ENCODE data around the gene BTNL9. TPM values are rescaled to one million over a fixed set of nuclear protein-coding genes. Genes with fewer than 3 reads are reported as not detected.

The BTNL9 gene
- total RNA-seq, 2 donors from 2014 or later: 5.3 to 23.5 TPM

- Histone ChIP-seq H3K4me3 (no peak overlapping the region), H3K4me1 (no peaks in the 10 kb centered on the region), H3K27me3 (no peaks in the 10 kb centered on the region), H3K27ac (no peak overlapping the region), H3K36me3 (no peaks in the 10 kb centered on the region), H3K9me3 (peaks cover 0 to 18% of the 10 kb centered on the region in 2 donors)
- no peak for DNase-seq (ENCODE audit: low spot score)
- TF ChIP-seq, protein P1, sequence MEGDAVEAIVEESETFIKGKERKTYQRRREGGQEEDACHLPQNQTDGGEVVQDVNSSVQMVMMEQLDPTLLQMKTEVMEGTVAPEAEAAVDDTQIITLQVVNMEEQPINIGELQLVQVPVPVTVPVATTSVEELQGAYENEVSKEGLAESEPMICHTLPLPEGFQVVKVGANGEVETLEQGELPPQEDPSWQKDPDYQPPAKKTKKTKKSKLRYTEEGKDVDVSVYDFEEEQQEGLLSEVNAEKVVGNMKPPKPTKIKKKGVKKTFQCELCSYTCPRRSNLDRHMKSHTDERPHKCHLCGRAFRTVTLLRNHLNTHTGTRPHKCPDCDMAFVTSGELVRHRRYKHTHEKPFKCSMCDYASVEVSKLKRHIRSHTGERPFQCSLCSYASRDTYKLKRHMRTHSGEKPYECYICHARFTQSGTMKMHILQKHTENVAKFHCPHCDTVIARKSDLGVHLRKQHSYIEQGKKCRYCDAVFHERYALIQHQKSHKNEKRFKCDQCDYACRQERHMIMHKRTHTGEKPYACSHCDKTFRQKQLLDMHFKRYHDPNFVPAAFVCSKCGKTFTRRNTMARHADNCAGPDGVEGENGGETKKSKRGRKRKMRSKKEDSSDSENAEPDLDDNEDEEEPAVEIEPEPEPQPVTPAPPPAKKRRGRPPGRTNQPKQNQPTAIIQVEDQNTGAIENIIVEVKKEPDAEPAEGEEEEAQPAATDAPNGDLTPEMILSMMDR (IDR thresholded peaks at IDR 0.05): no peak
These were observed 29.9 kb downstream of the BTNL9 start for GRCh38 chr5:181069767-181070491.

DNA sequence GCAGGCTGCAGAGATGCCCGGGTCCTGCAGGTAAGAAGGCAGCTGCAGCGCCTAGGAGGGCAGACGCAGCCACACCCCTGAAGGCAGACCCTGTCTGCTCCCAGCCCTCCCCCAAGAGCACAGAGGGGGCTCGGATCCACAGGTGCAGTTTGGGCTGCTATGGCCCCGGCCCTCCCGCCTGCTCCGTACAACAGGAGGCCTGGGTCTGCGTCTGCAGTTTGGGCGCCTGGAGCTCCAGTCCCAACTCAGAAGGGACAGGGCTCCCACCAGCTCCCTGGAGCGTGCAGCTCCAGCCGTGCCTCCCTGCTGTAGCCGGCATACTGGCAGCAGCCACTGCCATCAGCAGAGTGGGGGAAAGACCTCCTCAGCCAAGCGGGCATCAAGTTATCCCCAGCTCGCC is 30.5 kb downstream of the BTNL9 start:
- TF ChIP-seq, protein P1 (IDR thresholded peaks at IDR 0.05): no peak
- H3K27me3 ChIP-seq: no peaks in the 10 kb centered on the region
- H3K9me3 ChIP-seq: peaks cover 0 to 18% of the 10 kb centered on the region in 2 donors
- DNase-seq (ENCODE audit: low spot score): no peak
- H3K27ac ChIP-seq: no peak overlapping the region
- no peaks in the 10 kb centered on the region for H3K4me1 ChIP-seq
- H3K4me3 ChIP-seq: no peak overlapping the region
- H3K36me3 ChIP-seq: no peaks in the 10 kb centered on the region

DNA sequence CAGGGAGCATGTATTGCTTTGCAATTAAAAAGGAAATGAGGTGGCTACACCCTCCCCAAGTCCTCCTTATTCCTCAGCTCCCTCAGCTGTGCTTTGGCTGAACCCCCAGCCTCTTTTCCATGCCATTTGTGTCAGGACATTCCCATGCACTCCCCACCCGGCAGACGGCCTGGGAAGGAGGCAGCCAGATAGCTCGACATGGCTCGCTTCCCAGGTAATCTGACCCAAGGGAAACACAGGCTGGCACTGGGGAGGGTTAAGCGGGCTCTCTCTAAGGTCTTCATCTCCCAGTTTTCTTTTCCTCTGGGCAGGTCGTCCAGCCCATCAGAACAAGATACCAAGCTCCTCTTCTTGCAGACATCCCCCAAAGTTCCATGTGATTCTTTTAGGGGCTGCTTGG is 31.2 kb downstream of the BTNL9 start:
- Histone ChIP-seq H3K9me3 (peaks cover 0 to 18% of the 10 kb centered on the region in 2 donors), H3K36me3 (no peaks in the 10 kb centered on the region), H3K4me1 (no peaks in the 10 kb centered on the region), H3K4me3 (no peak overlapping the region), H3K27me3 (no peaks in the 10 kb centered on the region), H3K27ac (no peak overlapping the region)
- TF ChIP-seq, protein P1 (IDR thresholded peaks at IDR 0.05): no peak
- no peak for DNase-seq (ENCODE audit: low spot score)

DNA sequence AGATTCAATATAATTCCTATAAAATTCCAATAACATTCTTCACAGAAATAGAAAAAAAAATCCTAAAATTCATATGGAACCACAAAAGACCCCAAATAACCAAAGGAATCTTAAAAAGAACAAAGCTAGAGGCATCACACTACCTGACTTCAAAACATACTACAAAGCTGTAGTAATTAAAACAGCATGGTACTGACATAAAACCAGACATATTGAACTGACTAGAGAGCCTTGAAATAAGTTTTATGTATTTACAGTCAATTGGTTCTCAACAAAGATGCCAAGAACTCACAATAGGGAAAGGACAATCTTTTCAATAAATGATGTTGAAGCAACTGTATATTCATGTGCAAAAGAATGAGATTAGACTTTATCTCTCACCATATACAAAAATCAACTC is 36.9 kb downstream of the BTNL9 start:
- Histone ChIP-seq H3K27ac (no peak overlapping the region), H3K4me1 (no peaks in the 10 kb centered on the region), H3K9me3 (peaks cover 0 to 33% of the 10 kb centered on the region in 2 donors), H3K4me3 (no peak overlapping the region), H3K27me3 (no peaks in the 10 kb centered on the region), H3K36me3 (no peaks in the 10 kb centered on the region)
- DNase-seq (ENCODE audit: low spot score): no peak
- TF ChIP-seq, protein P1 (IDR thresholded peaks at IDR 0.05): no peak

GRCh38 chr5:181081989-181082388 is 41.9 kb downstream of the BTNL9 start:
- no peaks in the 10 kb centered on the region for H3K36me3 ChIP-seq
- H3K4me3 ChIP-seq: no peak overlapping the region
- H3K27me3 ChIP-seq: no peaks in the 10 kb centered on the region
- no peak for DNase-seq (ENCODE audit: low spot score)
- no peaks in the 10 kb centered on the region for H3K4me1 ChIP-seq
- H3K27ac ChIP-seq: no peak overlapping the region
- TF ChIP-seq, protein P1 (IDR thresholded peaks at IDR 0.05): no peak
- H3K9me3 ChIP-seq: peaks cover 0 to 14% of the 10 kb centered on the region in 2 donors
